ENCODE data around the gene DCTN4.

The DCTN4 gene

GRCh38 chr5:150780187-150780692 is 21.4 kb upstream of the DCTN4 start:
- H3K4me3 ChIP-seq (ENCODE audit: low read depth, low read length) = peak overlapping the region; percentile 83
- DNase-seq (ENCODE audit: low read depth) = peak; percentile 86
- TF ChIP-seq, protein P1, sequence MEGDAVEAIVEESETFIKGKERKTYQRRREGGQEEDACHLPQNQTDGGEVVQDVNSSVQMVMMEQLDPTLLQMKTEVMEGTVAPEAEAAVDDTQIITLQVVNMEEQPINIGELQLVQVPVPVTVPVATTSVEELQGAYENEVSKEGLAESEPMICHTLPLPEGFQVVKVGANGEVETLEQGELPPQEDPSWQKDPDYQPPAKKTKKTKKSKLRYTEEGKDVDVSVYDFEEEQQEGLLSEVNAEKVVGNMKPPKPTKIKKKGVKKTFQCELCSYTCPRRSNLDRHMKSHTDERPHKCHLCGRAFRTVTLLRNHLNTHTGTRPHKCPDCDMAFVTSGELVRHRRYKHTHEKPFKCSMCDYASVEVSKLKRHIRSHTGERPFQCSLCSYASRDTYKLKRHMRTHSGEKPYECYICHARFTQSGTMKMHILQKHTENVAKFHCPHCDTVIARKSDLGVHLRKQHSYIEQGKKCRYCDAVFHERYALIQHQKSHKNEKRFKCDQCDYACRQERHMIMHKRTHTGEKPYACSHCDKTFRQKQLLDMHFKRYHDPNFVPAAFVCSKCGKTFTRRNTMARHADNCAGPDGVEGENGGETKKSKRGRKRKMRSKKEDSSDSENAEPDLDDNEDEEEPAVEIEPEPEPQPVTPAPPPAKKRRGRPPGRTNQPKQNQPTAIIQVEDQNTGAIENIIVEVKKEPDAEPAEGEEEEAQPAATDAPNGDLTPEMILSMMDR (IDR thresholded peaks at IDR 0.05; ENCODE audit: low read depth, low read length) = no peak
- TF ChIP-seq MYC (IDR thresholded peaks at IDR 0.05; ENCODE audit: low read depth, low read length) (no peak), MAX (IDR thresholded peaks at IDR 0.05; ENCODE audit: low read depth, low read length) (peak; percentile 63)

GRCh38 chr5:150779397-150780186 is 20.8 kb upstream of the DCTN4 start:
- peak overlapping the region; percentile 83 for H3K4me3 ChIP-seq (ENCODE audit: low read depth, low read length)
- TF ChIP-seq POLR2A (IDR thresholded peaks at IDR 0.05; ENCODE audit: extremely low read depth, insufficient read length) (no peak), MYC (IDR thresholded peaks at IDR 0.05; ENCODE audit: low read depth, low read length) (no peak), MAX (IDR thresholded peaks at IDR 0.05; ENCODE audit: low read depth, low read length) (no peak)
- TF ChIP-seq, protein P1 (IDR thresholded peaks at IDR 0.05; ENCODE audit: low read depth, low read length) = no peak
- DNase-seq (ENCODE audit: low read depth) = peak; percentile 81

- H3K4me3 ChIP-seq (ENCODE audit: low read depth, low read length) = peak within 1 kb of the TSS; percentile 83
- DNase-seq (ENCODE audit: low read depth) = peak; percentile 80
- TF ChIP-seq, protein P1 (IDR thresholded peaks at IDR 0.05; ENCODE audit: low read depth, low read length) = peak; percentile 59
- TF ChIP-seq MYC (IDR thresholded peaks at IDR 0.05; ENCODE audit: low read depth, low read length) (peak; percentile 50; the same call in 1 of the 2 replicates), MAX (IDR thresholded peaks at IDR 0.05; ENCODE audit: low read depth, low read length) (0 out of 2 replicates have a peak, but pooled peaks have one; percentile 16), POLR2A (IDR thresholded peaks at IDR 0.05; ENCODE audit: extremely low read depth, insufficient read length) (peak; percentile 46)
Observed at GRCh38 chr5:150778517-150779396, 19.9 kb upstream of the DCTN4 start, which contains the start of gene SMIM3. Gene SMIM3, plus strand, starts transcription at chr5:150778757. Its CDS starts 16,684 bp downstream, at chr5:150795441.

DNA sequence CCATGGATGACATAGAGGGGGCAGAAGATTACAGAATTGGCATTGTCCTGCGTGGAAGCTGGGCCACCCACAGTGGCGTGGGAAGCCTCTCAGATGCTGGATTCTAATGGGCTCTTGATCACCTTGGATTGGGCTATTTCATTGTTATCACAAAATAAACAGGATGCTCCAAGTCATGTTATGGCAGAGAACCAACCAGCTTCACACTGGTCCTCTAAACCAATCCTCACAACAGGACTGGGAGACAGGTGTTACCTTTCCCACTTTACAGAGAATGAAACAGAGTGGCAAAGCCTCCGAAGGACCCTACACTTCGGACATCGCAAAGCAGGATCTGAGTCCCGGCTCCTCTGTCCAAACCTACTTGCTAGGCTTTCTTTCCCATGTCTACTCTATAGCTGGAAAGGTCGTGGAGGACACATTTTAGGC is 19.3 kb upstream of the DCTN4 start:
- peak overlapping the region; percentile 83 for H3K4me3 ChIP-seq (ENCODE audit: low read depth, low read length)
- no peak for TF ChIP-seq MAX (IDR thresholded peaks at IDR 0.05; ENCODE audit: low read depth, low read length)
- no peak for DNase-seq (ENCODE audit: low read depth)

DNA sequence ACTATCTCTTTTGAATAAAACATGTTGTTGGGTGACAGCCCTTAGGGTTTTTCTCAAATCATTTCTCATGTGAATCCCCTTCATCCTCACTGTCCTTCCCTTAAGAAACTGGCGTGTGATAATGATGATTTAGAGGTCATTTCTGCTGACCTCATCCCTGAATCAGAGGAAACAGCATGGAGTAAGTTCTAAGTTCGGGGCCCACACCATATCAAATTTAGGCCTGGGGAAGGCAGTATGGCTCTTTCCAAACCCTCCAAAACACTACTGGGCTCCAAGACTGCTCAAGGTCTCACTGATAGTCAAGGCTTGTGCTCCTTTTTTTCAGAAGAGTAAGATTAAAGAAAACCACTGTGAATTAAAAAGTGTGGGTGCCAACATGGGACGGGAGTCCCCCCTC is 18.9 kb upstream of the DCTN4 start:
- no peak for TF ChIP-seq MAX (IDR thresholded peaks at IDR 0.05; ENCODE audit: low read depth, low read length)
- TF ChIP-seq POLR2A (IDR thresholded peaks at IDR 0.05; ENCODE audit: extremely low read depth, insufficient read length) = no peak
- no peak for TF ChIP-seq MYC (IDR thresholded peaks at IDR 0.05; ENCODE audit: low read depth, low read length)
- TF ChIP-seq, protein P1 (IDR thresholded peaks at IDR 0.05; ENCODE audit: low read depth, low read length) = no peak
- DNase-seq (ENCODE audit: low read depth) = peak; percentile 14
- H3K4me3 ChIP-seq (ENCODE audit: low read depth, low read length) = peak overlapping the region; percentile 83
